GM10266 (cell line): ENCODE results near the gene CLEC5A.

Source experiments
- DNase-seq: peaks from one replicate; pipeline ENCODE4 v3.0.0; 2012; ENCODE audit errors: extremely low spot score
- TF ChIP-seq, protein P1 (sequence below): IDR thresholded peaks from 2 replicates; pipeline ENCODE4 v1.5.1; 2012; ENCODE audit warnings: mild to moderate bottlenecking, low read depth; ENCODE audit not compliant: control insufficient read depth, insufficient read depth; ENCODE audit errors: missing control alignments

Gene CLEC5A

DNA sequence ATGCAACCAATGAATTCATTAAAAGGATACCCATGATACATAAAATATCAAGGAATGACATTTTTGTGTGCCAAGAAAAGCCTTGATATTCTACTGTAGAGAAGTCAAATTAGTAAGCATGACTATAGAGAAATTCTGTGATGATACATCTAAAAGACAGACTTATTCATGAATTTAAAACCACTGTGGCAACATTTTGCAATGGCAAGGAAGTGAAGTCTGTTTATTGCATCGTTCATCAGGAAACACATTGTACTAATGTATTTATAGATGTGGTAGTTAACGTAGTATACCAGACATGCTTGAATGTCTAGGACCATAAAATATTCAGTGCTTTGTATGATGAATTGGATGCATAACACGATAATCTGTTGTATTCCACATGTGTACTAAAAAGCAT is 9.3 kb upstream of the CLEC5A start:
- DNase-seq, result no peak
- TF ChIP-seq, protein P1, sequence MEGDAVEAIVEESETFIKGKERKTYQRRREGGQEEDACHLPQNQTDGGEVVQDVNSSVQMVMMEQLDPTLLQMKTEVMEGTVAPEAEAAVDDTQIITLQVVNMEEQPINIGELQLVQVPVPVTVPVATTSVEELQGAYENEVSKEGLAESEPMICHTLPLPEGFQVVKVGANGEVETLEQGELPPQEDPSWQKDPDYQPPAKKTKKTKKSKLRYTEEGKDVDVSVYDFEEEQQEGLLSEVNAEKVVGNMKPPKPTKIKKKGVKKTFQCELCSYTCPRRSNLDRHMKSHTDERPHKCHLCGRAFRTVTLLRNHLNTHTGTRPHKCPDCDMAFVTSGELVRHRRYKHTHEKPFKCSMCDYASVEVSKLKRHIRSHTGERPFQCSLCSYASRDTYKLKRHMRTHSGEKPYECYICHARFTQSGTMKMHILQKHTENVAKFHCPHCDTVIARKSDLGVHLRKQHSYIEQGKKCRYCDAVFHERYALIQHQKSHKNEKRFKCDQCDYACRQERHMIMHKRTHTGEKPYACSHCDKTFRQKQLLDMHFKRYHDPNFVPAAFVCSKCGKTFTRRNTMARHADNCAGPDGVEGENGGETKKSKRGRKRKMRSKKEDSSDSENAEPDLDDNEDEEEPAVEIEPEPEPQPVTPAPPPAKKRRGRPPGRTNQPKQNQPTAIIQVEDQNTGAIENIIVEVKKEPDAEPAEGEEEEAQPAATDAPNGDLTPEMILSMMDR, result no peak

DNA sequence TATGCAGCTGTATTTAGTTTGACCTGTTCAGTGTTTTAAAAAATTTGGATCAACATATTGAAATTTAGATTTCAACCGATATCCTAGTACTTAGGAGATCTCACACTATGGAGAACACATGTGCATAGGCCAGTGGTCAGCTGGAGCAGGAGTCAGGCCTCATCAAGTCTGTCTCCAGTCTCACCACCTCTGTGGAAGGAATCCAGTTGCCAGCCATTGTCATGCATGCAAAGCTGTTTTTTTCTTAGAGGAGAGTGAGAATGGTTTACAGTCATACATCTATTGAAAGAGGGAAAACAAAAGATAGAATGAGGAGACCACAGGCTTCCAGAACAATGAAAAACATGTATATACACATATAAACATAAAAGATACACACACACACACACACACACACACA is 7.6 kb upstream of the CLEC5A start:
- TF ChIP-seq, protein P1, result no peak
- DNase-seq, result no peak

DNA sequence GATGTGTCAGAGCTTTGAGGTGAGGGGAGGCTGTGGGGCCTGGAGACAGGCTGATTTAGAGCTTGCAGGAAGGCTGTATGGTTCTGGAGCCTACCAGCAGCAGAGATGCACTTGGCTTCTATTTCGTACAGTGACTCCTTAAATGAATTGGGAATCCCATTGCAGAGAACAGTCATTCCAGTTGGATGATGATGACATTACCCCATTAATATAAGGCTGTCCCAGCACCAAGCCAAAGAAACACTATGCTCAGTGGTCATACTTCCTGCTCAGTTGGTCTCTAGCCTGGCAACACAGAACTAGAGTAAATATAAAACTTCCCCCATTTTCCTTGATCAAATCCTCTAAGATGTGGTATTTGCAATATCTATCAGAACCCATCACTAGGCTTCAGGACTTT is 5.7 kb upstream of the CLEC5A start:
- TF ChIP-seq, protein P1, result no peak
- DNase-seq, result no peak

DNA sequence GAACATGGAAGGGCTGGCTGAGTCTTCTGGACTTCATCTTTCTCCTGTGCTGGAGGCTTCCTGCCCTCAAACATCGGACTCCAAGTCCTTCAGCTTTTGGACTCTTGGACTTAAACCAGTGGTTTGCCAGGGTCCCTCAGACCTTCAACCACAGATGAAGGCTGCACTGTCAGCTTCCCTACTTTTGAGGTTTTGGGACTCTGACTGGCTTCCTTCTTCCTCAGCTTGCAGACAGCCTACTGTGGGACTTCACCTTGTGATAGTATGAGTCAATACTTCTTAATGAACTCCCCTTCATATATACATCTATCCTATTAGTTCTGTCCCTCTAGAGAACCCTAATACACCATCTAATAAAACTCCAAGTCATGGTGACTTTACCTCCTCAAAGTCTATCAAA is 4.0 kb upstream of the CLEC5A start:
- no peak for DNase-seq
- TF ChIP-seq, protein P1, result no peak

DNA sequence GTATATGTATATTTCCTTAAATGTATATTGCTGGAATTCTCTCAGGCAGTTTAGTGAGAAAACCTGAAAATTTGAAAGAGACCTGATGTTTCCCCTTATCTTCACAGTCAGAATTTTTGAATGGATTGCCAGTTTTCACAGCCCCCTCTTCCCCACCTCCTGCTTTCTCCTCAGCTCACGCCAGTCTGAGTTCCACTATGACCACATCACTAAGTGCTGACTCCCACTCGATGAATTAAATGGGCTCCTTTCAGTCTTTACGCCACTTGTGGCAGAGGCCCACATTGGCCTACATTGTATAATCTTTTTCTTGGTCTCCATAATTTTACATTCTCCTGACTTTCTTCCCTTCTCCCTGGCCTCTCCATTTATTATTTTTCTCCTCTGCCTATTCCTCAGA is 3.1 kb upstream of the CLEC5A start:
- no peak for DNase-seq
- TF ChIP-seq, protein P1, result no peak

DNA sequence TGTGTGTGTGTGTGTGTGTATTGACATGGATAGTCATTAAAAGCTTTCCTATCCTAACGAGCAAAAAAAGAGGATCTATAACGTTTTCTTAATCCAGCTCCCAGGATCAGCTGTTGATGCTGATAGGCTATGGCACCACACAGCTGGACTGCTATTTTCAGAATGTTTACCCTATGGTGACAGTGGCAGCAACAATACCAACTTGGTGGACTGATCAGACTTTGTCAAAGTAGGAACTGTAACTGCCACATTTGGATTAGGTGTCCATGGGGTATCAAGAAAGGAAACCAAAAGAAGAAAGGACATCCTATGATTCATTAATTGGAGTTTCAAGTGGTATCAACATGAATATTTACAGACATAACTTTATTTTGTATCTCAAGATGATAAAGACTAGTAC is 2.7 kb upstream of the CLEC5A start:
- DNase-seq, result no peak
- TF ChIP-seq, protein P1, result no peak

DNA sequence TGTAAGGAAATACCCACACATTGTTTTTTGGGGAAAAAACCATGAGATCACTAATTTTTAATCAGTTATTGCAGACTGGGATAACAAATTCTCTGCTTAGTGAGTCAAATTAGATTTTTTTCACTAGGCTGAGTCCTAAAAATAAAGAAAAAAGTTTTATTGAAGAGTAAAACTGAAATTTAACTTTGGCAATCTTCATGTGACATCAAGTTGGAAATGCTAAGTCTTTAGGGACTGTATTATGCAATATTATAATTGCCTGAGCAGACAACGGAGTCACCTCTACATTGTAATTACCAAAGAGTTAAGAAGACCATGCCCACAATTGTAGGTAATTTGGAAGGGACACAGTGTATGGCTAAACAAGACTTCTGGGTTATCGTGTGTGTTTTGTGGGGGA is 2.2 kb upstream of the CLEC5A start:
- TF ChIP-seq, protein P1, result no peak
- DNase-seq, result no peak
